Tibial nerve (tissue), 4 donors: ENCODE results near the gene MAPK6. TPM values are rescaled to one million over a fixed set of nuclear protein-coding genes. Genes with fewer than 3 reads are reported as not detected.
A peak's percentile ranks its signal among the peaks of the same experiment; 100 is the strongest.

ENCODE experiments used
- DNase-seq, 2 donors: peaks; one replicate each; pipeline ENCODE4 v3.0.0-alpha.2; 2019; ENCODE audit warnings: low spot score in 2 of 2
- H3K27ac ChIP-seq, 4 donors: fragments of 200-600 bp; sonication (generic) in 3 of 4; one replicate each; pipeline ENCODE4 v1.5.1; 2017 to 2019; ENCODE audit warnings: mild to moderate bottlenecking in 1 of 4
- H3K27me3 ChIP-seq, 2 donors: fragments of 200-600 bp; sonication (generic) in 1 of 2; one replicate each; pipeline versions ENCODE4 v1.5.1 to v1.6.0; 2017 to 2019
- H3K36me3 ChIP-seq, 3 donors: fragments of 200-600 bp; sonication (generic); one replicate each; pipeline ENCODE4 v1.5.1; 2018 to 2019
- H3K4me1 ChIP-seq, 4 donors: fragments of 200-600 bp; sonication (generic) in 3 of 4; one replicate each; pipeline ENCODE4 v1.5.1; 2017 to 2019
- H3K4me3 ChIP-seq, 4 donors: fragments of 200-600 bp; sonication (generic) in 3 of 4; one replicate each; pipeline ENCODE4 v1.5.1; 2017 to 2019; ENCODE audit warnings: mild to moderate bottlenecking in 1 of 4, moderate library complexity in 1 of 4
- H3K9me3 ChIP-seq, 4 donors: fragments of 200-600 bp; sonication (generic) in 3 of 4; one replicate each; pipeline ENCODE4 v1.5.1; 2017 to 2019
- EP300 ChIP-seq, 2 donors: sonication (generic); formaldehyde crosslinking; IDR thresholded peaks; one replicate each; pipeline ENCODE4 v1.6.1; 2017; ENCODE audit warnings: antibody characterized with exemption in 2 of 2, mild to moderate bottlenecking in 1 of 2
- POLR2A ChIP-seq, 2 donors: fragments of 450-650 bp; IDR thresholded peaks; one replicate each; pipeline ENCODE4 v1.6.1; 2017; ENCODE audit warnings: antibody characterized with exemption in 2 of 2, mild to moderate bottlenecking in 2 of 2, moderate library complexity in 2 of 2
- WGBS, 2 donors: methylation state at CpG; one replicate each; pipeline ENCODE4 v1.1.5; 2018; 5-methylcytosine and 5-hydroxymethylcytosine counted together
- total RNA-seq, 4 donors: library from RNA; depleted of rRNA; stranded (reverse); fragments of >200 nt; gene quantifications; one replicate each; pipeline ENCODE4 v1.1.0, GENCODE V29; 2016
- TF ChIP-seq, protein P1 (sequence below), 5 experiments: fragments of 200-600 bp in 3 of 5; fragments of 450-650 bp in 2 of 5; sonication (generic) in 3 of 5; IDR thresholded peaks; one replicate each; pipeline ENCODE4 v1.5.1; 2016 to 2019; ENCODE audit warnings: antibody characterized with exemption in 5 of 5, mild to moderate bottlenecking in 3 of 5, moderate library complexity in 2 of 5

Gene MAPK6
- total RNA-seq, 4 donors from 2014 or later = 9.6 to 20.9 (median 16.5) TPM

DNA sequence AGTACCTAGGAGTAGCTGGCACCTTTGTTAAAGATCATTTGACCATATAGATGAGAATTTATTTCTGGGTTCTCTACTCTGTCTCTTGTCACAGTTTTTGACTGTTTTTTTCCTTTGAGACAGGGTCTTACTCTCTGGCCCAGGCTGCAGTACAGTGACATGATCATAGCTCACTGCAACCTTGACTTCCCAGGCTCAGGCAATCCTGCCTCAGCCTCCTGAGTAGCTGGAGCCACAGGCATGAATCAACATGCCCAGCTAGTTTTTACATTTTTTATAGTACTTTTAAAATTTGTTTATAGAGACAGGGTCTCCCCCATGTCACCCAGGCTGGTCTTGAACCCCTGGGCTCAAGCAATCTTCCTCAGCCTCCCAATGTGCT lies 48.5 kb downstream of the MAPK6 start:
- H3K4me3 ChIP-seq = no peak overlapping the region
- H3K27ac ChIP-seq = no peak overlapping the region
- TF ChIP-seq POLR2A (IDR thresholded peaks at IDR 0.05) (no peak), EP300 (IDR thresholded peaks at IDR 0.05) (no peak)
- TF ChIP-seq, protein P1, sequence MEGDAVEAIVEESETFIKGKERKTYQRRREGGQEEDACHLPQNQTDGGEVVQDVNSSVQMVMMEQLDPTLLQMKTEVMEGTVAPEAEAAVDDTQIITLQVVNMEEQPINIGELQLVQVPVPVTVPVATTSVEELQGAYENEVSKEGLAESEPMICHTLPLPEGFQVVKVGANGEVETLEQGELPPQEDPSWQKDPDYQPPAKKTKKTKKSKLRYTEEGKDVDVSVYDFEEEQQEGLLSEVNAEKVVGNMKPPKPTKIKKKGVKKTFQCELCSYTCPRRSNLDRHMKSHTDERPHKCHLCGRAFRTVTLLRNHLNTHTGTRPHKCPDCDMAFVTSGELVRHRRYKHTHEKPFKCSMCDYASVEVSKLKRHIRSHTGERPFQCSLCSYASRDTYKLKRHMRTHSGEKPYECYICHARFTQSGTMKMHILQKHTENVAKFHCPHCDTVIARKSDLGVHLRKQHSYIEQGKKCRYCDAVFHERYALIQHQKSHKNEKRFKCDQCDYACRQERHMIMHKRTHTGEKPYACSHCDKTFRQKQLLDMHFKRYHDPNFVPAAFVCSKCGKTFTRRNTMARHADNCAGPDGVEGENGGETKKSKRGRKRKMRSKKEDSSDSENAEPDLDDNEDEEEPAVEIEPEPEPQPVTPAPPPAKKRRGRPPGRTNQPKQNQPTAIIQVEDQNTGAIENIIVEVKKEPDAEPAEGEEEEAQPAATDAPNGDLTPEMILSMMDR (IDR thresholded peaks at IDR 0.05) = no peak
- peaks cover 0 to 28% (median 11%) of the 10 kb centered on the region in 3 donors for H3K36me3 ChIP-seq
- H3K4me1 ChIP-seq = no peaks in the 10 kb centered on the region
- H3K9me3 ChIP-seq = no peaks in the 10 kb centered on the region
- no peak for DNase-seq
- no peaks in the 10 kb centered on the region for H3K27me3 ChIP-seq

DNA sequence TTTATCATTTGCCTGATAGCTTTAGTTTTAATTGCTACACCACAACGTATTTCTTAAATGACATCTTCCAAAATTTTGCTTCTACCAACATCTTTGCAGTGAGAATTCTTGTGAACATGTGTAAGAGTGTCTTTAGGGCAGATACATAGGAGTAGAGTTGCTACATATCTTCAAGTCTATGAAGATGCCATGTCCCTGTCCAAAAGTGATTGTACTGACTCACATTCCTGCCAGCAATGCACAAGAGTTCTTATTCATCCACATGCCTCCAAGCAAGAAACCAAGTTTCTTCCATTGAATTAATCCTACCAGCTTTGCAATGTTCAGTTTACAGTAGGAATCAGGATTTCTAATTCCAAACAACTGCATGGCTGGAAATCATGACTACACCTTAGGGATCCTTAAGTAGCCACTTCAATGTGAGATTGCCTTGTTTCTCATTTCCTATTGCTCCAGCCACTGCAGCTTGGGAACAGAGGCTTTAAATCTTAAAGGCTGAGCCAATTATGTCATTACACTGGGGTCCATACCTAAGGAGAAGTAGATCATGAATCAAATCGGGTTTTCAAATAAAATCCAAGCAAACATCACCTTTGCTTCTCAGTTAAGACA lies 49.1 kb downstream of the MAPK6 start:
- H3K36me3 ChIP-seq = peaks cover 0 to 22% (median 9%) of the 10 kb centered on the region in 3 donors
- H3K4me1 ChIP-seq = no peaks in the 10 kb centered on the region
- WGBS, 2 donors = 77 to 84% methylated on average over 2 of the region's 2 CpGs
- DNase-seq = no peak
- no peak overlapping the region for H3K4me3 ChIP-seq
- no peak overlapping the region for H3K27ac ChIP-seq
- H3K27me3 ChIP-seq = no peaks in the 10 kb centered on the region
- no peak for TF ChIP-seq EP300 (IDR thresholded peaks at IDR 0.05)
- TF ChIP-seq POLR2A (IDR thresholded peaks at IDR 0.05) = no peak
- TF ChIP-seq, protein P1 (IDR thresholded peaks at IDR 0.05) = no peak
- H3K9me3 ChIP-seq = no peaks in the 10 kb centered on the region

DNA sequence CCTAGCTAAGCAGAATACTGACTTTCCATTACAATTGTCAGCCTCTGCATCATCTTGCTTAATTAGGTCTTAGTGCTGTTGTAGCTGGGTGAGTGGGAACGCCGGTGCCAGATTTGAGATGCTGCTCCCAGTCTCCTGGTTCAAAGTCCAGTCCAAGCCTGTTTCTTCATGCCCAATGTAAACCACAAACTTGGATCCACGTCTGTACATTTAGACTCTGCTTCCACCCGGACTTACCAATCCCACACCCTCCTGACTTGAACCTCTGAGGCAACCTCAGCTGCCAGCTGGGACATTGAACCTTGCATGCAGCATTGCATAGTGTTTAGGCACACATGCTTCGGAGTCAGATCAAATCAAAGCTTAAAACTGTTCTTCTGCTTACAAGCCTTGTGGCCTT lies 50.5 kb downstream of the MAPK6 start:
- WGBS, 2 donors = 80 to 92% methylated on average over 5 of the region's 5 CpGs

DNA sequence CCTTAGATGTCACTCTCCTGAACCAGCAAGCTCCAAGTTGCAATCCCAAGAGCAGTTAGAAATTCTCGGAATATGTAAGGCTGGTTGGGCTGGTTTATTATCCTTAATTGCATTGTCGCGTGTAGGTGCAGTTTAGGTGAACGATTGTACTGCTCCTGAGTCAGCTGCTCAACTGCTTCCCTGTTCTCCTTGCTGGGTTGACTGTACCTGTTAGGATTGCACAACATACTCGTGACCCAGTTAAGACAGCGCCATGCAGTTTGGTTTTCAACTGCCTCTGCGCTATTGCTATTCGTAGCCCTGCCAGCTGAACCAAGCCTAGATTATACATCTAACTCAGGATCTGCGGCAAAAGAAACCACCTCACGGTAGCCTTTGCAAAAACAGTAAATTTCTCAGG lies 52.6 kb downstream of the MAPK6 start:
- H3K27me3 ChIP-seq = no peaks in the 10 kb centered on the region
- H3K9me3 ChIP-seq = no peaks in the 10 kb centered on the region
- no peaks in the 10 kb centered on the region for H3K36me3 ChIP-seq
- no peak for DNase-seq
- 85 to 89% methylated on average over 10 of the region's 10 CpGs for WGBS, 2 donors
- no peak overlapping the region for H3K27ac ChIP-seq
- no peaks in the 10 kb centered on the region for H3K4me1 ChIP-seq
- no peak overlapping the region for H3K4me3 ChIP-seq
- TF ChIP-seq POLR2A (IDR thresholded peaks at IDR 0.05) (no peak), EP300 (IDR thresholded peaks at IDR 0.05) (no peak)
- TF ChIP-seq, protein P1 (IDR thresholded peaks at IDR 0.05) = no peak

More for the DNA sequence above, 50.5 kb downstream of the MAPK6 start:
- Histone ChIP-seq H3K36me3 (peaks cover 0 to 8% (median 2%) of the 10 kb centered on the region in 3 donors), H3K27me3 (no peaks in the 10 kb centered on the region), H3K27ac (no peak overlapping the region), H3K9me3 (no peaks in the 10 kb centered on the region), H3K4me1 (no peaks in the 10 kb centered on the region), H3K4me3 (no peak overlapping the region)
- no peak for DNase-seq
- TF ChIP-seq EP300 (IDR thresholded peaks at IDR 0.05) (no peak), POLR2A (IDR thresholded peaks at IDR 0.05) (no peak)
- TF ChIP-seq, protein P1 (IDR thresholded peaks at IDR 0.05) = no peak

DNA sequence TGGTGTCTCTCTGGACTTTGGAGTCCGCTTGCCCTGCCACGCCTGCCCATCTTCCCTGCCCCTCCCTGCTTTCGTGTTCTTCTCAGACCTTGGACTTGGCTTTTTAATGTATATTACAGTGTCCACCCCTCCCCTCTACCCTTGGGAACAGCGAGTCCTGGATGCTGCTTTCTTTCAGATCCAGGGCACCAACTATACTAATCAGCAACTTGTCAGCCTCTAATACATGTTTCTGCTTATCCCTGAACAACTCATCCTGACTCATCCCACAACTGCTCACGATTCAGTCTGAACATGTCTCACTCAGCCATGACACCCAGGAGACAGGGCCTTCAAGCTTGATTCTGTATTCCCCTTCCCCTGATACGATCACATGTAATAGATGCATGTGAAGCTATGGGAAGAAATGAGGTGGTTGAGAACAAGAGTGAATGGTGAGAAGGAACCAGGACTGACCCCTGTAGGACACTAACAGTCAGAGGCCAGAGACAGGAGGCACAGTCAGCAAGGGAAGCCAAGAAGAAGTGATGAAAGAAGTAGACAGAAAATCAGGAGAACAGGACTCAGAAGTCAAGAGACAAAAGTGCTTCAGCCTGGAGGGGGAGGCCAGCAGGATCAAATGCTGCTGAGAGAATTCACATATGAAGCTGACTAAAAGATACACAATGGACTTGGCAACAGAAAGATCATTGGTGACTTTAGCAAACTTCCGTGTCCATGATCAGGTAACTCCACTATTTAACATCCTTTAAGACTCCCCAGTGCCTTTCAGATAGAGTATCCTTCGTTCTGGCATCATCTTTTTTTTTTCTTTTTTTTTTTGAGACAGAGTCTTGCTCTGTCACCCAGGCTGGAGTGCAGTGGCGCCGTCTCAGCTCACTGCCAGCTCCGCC lies 58.1 kb downstream of the MAPK6 start:
- Histone ChIP-seq H3K9me3 (no peaks in the 10 kb centered on the region), H3K27me3 (no peaks in the 10 kb centered on the region), H3K36me3 (no peaks in the 10 kb centered on the region), H3K27ac (peak overlapping the region in 1 of 4 donors; percentile 3), H3K4me1 (no peaks in the 10 kb centered on the region), H3K4me3 (no peak overlapping the region)
- no peak for DNase-seq
- WGBS, 2 donors = 86 to 87% methylated on average over 11 of the region's 11 CpGs
- TF ChIP-seq, protein P1 (IDR thresholded peaks at IDR 0.05) = no peak
- TF ChIP-seq EP300 (IDR thresholded peaks at IDR 0.05) (no peak), POLR2A (IDR thresholded peaks at IDR 0.05) (no peak)
